ENCODE data around the gene BACE2.
A peak's percentile ranks its signal among the peaks of the same experiment; 100 is the strongest.

The BACE2 gene

GRCh38 chr21:41207401-41208375, 39.7 kb downstream of the BACE2 start:
- Mint-ChIP-seq H3K4me1 (ENCODE audit: low read depth) (peaks cover 2% of the 10 kb centered on the region), H3K36me3 (ENCODE audit: low read depth) (no peaks in the 10 kb centered on the region), H3K9me3 (no peaks in the 10 kb centered on the region), H3K27me3 (ENCODE audit: low read depth) (peaks cover 19% of the 10 kb centered on the region), H3K27ac (peak overlapping the region; percentile 47), H3K4me3 (no peak overlapping the region)

- Mint-ChIP-seq H3K36me3 (ENCODE audit: low read depth) (no peaks in the 10 kb centered on the region), H3K4me1 (ENCODE audit: low read depth) (peaks cover 2% of the 10 kb centered on the region), H3K27me3 (ENCODE audit: low read depth) (peaks cover 13% of the 10 kb centered on the region), H3K27ac (peak overlapping the region; percentile 47), H3K4me3 (no peak overlapping the region), H3K9me3 (no peaks in the 10 kb centered on the region)
Observed at GRCh38 chr21:41208376-41208763, 40.4 kb downstream of the BACE2 start.

- Mint-ChIP-seq H3K27ac (no peak overlapping the region), H3K36me3 (ENCODE audit: low read depth) (no peaks in the 10 kb centered on the region), H3K27me3 (ENCODE audit: low read depth) (peaks cover 8% of the 10 kb centered on the region), H3K4me3 (no peak overlapping the region), H3K9me3 (no peaks in the 10 kb centered on the region), H3K4me1 (ENCODE audit: low read depth) (peaks cover 2% of the 10 kb centered on the region)
Observed at GRCh38 chr21:41209016-41209619, 41.2 kb downstream of the BACE2 start.

DNA sequence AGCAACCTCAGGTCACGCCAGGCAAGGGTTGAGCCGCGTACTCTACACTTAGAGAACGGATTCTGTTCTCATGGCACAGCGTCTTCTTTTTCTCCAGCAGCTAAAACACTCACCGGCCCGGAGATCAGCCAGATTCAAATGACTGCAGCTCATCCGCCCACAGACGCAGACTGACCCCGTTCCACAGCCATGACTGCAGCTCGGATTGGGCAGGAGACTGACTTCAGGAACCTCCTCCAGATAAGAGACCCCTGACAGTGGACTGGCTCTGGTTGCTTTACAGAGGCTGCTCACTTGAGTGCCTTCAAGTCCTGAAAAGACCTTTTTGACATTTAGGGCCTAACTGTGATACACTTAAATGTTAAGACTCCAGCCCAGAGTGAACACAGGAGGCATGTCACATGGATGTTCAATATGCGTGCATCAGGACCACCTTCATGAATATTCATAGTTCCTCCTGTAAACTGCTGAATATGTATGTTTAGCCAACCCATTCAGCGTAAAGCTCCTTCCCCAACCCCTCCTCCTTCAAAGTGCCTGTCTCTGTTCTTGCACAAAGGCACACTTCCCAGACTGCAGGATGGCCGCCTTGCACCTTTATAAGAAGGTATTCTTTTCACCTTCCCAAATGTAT, 42.6 kb downstream of the BACE2 start:
- Mint-ChIP-seq H3K36me3 (ENCODE audit: low read depth) (no peaks in the 10 kb centered on the region), H3K9me3 (no peaks in the 10 kb centered on the region), H3K27me3 (ENCODE audit: low read depth) (peaks cover 21% of the 10 kb centered on the region), H3K27ac (no peak overlapping the region), H3K4me3 (no peak overlapping the region), H3K4me1 (ENCODE audit: low read depth) (peaks cover 2% of the 10 kb centered on the region)

DNA sequence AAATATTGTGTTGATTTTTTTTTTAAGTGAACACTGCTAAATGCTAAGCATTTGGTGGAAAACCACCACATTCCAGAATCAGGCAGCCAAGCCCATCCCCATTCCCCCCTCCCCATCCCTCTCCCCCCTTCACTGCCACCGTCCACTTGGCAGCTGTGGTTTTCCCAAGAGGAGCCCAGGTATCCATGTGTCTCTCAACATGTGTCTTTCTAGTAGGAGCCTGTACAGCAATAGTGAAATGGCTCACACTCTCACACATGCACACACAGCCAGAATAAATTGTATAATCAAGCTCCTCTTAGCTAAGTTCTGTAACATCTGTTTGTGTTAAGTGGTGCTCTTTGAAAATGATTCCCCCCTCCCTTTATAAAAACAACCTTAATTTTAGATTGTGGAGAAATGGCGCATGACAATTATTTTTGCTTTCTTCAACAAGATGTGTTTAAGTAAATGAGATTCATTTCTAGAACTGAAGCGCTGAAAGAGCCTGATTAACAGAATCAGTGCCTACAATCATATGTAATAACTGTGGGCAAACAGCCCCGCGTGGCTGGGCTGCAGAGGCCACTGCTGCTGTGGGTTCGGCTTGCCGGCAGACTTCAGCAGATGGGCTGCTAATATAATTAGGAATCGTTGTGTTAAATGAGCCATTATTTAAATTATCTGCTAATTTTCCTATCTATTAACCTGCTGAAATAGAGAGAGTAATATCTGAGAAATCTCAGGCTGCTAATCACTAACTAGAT, 43.3 kb downstream of the BACE2 start:
- Mint-ChIP-seq H3K27me3 (ENCODE audit: low read depth) (peaks cover 22% of the 10 kb centered on the region), H3K36me3 (ENCODE audit: low read depth) (no peaks in the 10 kb centered on the region), H3K4me1 (ENCODE audit: low read depth) (peaks cover 2% of the 10 kb centered on the region), H3K27ac (no peak overlapping the region), H3K9me3 (no peaks in the 10 kb centered on the region), H3K4me3 (no peak overlapping the region)

- Mint-ChIP-seq H3K4me1 (ENCODE audit: low read depth) (peaks cover 2% of the 10 kb centered on the region), H3K4me3 (no peak overlapping the region), H3K27me3 (ENCODE audit: low read depth) (peaks cover 22% of the 10 kb centered on the region), H3K9me3 (no peaks in the 10 kb centered on the region), H3K27ac (no peak overlapping the region), H3K36me3 (ENCODE audit: low read depth) (no peaks in the 10 kb centered on the region)
Observed at GRCh38 chr21:41213021-41213420, 45.1 kb downstream of the BACE2 start.

DNA sequence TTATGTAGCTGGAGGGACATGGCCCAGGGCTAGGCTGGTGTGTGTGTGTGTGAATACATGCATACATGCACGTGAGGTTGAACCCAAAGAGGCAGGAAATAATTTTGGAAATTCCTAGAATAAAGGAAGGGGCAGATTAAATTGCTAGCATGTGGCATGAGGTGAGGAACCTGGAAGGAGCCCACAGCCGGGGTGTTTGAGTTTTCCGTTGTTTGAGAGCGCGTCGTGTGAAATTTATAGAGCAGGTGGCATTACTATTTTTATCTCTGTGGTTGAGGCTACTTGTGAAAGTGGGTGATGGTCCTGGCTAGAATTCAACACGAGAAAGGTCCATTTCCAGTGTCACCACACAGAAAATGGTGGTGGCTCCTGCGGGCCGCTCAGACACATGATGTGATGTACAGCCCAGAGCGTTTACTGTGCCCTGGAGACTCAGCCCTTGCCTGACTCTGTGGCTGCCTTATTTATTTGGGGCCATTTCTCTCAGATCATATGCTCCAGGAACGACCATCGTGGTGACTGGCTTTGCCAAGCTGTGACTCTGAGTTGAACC, 48.0 kb downstream of the BACE2 start:
- Mint-ChIP-seq H3K4me3 (no peak overlapping the region), H3K27ac (no peak overlapping the region), H3K27me3 (ENCODE audit: low read depth) (peaks cover 22% of the 10 kb centered on the region), H3K36me3 (ENCODE audit: low read depth) (no peaks in the 10 kb centered on the region), H3K9me3 (no peaks in the 10 kb centered on the region), H3K4me1 (ENCODE audit: low read depth) (no peaks in the 10 kb centered on the region)

DNA sequence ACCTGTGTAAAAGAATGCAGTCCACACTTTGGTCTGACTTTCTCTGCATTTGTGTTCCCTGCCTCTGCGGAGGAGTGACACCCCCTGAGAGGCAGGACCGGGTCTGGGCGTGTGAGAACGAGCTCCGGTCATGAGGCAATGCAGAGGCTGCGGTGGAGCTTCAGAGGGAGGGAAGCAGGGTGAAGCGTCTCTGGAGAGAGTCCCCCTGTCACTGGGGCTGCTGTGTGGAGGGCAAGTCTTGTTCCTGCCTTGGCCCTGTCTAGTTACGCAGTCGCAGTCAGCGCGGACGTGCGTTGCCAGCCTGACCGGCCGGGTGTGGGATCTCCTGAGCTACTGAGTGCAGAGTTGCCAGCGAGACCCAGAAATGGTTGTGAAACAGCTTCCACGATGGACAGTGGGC, 48.5 kb downstream of the BACE2 start:
- Mint-ChIP-seq H3K4me3 (no peak overlapping the region), H3K4me1 (ENCODE audit: low read depth) (no peaks in the 10 kb centered on the region), H3K27ac (no peak overlapping the region), H3K36me3 (ENCODE audit: low read depth) (no peaks in the 10 kb centered on the region), H3K27me3 (ENCODE audit: low read depth) (peaks cover 22% of the 10 kb centered on the region), H3K9me3 (no peaks in the 10 kb centered on the region)

GRCh38 chr21:41217671-41218385, 49.9 kb downstream of the BACE2 start:
- peaks cover 22% of the 10 kb centered on the region for H3K27me3 Mint-ChIP-seq (ENCODE audit: low read depth)
- H3K27ac Mint-ChIP-seq: no peak overlapping the region
- no peaks in the 10 kb centered on the region for H3K9me3 Mint-ChIP-seq
- H3K4me1 Mint-ChIP-seq (ENCODE audit: low read depth): no peaks in the 10 kb centered on the region
- no peaks in the 10 kb centered on the region for H3K36me3 Mint-ChIP-seq (ENCODE audit: low read depth)
- no peak overlapping the region for H3K4me3 Mint-ChIP-seq

DNA sequence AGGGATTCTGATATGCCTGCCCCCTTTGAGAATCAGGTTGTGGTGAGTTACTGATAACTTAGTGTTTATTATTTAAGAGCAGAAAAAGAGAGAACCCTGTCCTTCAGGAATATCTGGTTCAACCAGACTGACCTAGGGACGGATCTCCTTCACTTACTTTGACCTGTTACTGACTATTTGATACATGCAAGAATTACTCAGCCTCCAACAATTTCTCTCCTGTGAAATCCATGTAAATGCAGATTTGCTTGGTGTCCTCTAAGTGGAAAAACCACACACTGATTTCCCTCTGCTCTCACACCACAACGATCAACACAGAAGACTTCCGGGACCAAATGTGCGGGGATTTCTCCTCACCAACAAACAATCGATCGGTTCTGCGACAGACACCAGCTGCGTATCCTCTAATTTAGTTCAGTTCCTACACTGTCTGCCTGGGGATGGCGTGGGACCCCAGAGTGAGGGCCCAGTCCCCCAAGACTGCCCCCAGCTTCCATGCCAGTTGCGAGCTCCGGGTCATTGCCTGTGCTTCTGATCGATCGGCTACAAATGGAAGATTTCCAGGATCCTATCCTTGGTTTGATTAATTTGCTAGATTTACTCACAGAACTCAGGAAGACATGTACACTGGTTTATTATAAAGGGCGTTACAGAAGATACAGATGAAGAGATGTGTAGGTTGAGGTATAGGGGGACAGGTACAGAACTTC, 51.7 kb downstream of the BACE2 start:
- H3K27ac Mint-ChIP-seq: no peak overlapping the region

DNA sequence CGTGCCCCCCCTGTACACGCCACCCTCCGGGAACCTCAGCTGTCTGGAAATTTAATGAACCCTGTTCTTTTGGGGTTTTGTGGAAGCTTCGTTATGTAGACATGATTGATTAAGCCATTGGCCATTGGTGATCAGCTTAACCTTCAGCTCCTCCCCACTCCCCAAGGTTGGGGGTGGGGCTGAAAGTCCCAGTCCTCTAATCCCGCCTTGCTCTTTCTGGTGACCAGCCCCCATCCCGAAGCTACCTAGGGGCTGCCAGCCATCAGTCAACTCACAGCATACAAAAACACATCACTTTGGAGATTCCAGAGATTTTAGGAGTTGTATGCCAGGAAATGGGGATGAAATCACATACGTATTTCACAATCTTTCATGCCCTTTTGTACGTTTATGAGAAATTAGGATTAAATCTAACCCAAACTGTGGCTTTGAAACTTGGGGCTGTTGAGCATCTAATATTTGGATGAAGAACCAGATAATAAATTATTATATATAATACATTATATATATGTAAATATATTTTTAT, 52.3 kb downstream of the BACE2 start:
- Mint-ChIP-seq H3K9me3 (no peaks in the 10 kb centered on the region), H3K4me1 (ENCODE audit: low read depth) (no peaks in the 10 kb centered on the region), H3K4me3 (no peak overlapping the region), H3K36me3 (ENCODE audit: low read depth) (no peaks in the 10 kb centered on the region), H3K27ac (no peak overlapping the region), H3K27me3 (ENCODE audit: low read depth) (peaks cover 12% of the 10 kb centered on the region)

More for the DNA sequence above, 51.7 kb downstream of the BACE2 start:
- H3K36me3 Mint-ChIP-seq (ENCODE audit: low read depth): no peaks in the 10 kb centered on the region
- H3K4me3 Mint-ChIP-seq: no peak overlapping the region
- H3K27me3 Mint-ChIP-seq (ENCODE audit: low read depth): peaks cover 18% of the 10 kb centered on the region
- H3K9me3 Mint-ChIP-seq: no peaks in the 10 kb centered on the region
- no peaks in the 10 kb centered on the region for H3K4me1 Mint-ChIP-seq (ENCODE audit: low read depth)

DNA sequence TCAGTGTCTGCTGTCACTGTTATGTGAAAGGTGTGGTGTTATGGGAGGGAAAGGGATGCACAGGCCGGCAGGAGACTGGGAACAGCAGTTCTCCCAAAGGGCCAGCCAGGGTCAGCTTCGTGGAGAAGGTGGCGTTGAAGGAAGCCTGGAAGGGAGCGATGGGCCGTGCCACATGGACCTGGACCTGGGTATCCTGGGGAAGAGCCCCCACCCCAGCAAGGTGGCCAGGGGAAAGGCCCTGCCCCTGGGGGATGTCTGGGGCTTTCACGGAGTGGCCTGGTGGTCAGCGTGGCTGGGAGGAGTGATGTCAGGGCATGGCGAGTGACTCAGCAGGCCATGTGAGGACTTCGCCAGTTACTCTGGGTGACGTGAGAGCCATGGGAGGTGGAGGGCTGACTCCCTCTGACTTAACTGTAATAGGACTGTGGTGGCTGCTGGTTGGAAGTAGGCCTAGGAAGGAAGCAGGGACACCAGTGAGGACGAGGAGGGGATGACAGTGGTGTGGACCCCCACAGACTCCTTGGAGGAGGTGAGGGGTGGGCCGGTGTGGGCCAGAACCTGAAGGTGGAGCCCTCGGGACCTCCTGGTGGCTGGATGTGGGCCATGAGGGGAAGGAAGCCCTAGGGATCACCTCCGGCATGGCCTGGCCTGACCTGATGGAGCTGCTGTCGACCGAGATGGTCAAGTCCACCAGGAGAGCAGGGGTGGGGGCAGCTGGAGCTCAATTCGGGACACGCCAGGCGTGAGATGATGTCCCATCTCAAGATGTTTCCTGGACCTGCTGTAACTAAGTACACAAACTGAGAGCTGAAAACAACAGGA, 54.5 kb downstream of the BACE2 start:
- no peaks in the 10 kb centered on the region for H3K36me3 Mint-ChIP-seq (ENCODE audit: low read depth)
- H3K9me3 Mint-ChIP-seq: no peaks in the 10 kb centered on the region
- no peaks in the 10 kb centered on the region for H3K4me1 Mint-ChIP-seq (ENCODE audit: low read depth)
- H3K27me3 Mint-ChIP-seq (ENCODE audit: low read depth): no peaks in the 10 kb centered on the region
- no peak overlapping the region for H3K27ac Mint-ChIP-seq
- no peak overlapping the region for H3K4me3 Mint-ChIP-seq

All from T-helper 1 cell treated with Interleukin-12 subunit alpha and Interleukin-12 subunit beta and Interleukin-4 antibody, amounts not matched to agents 30 μg/mL and 1 μg/mL, for 36 hours (primary cell).